ENCODE measurements around the gene ZNF554. TPM values are rescaled to one million over a fixed set of nuclear protein-coding genes. Genes with fewer than 3 reads are reported as not detected.

Gene ZNF554
- total and polyA plus RNA-seq, 2 experiments from 2014 or later, result 2.0 to 7.5 TPM

- peaks cover 11% of the 10 kb centered on the region for H3K27me3 Mint-ChIP-seq (ENCODE audit: insufficient read depth, low read depth, poor library complexity)
- Histone ChIP-seq H3K36me3 (ENCODE audit: insufficient read depth) (no peaks in the 10 kb centered on the region; the same call in 1 of the 2 replicates), H2AFZ (no peak overlapping the region), H3K4me3 (no peak overlapping the region), H3F3A (replicated peaks; ENCODE audit: low read depth) (no peaks in the 10 kb centered on the region), H3K27me3 (ENCODE audit: insufficient read depth) (no peaks in the 10 kb centered on the region), H3K9me2 (ENCODE audit: insufficient read depth) (no peaks in the 10 kb centered on the region), H4K20me1 (replicated peaks; ENCODE audit: insufficient read depth) (no peaks in the 10 kb centered on the region), H3K4me1 (ENCODE audit: insufficient read depth) (no peaks in the 10 kb centered on the region), H3K27ac (ENCODE audit: low read depth) (no peak overlapping the region), H3K4me2 (no peak overlapping the region), H3K79me2 (replicated peaks; ENCODE audit: insufficient read depth) (no peaks in the 10 kb centered on the region)
- no peak for DNase-seq (ENCODE audit: low spot score)
- peaks cover 30% of the 10 kb centered on the region for H3K36me3 Mint-ChIP-seq (ENCODE audit: low read depth)
- no peak for ATAC-seq
- H3K4me1 Mint-ChIP-seq, result no peaks in the 10 kb centered on the region
- TF ChIP-seq ZNF331 (CRISPR knock-in tag; IDR thresholded peaks at IDR 0.05; ENCODE audit: low read depth), result no peak
- no peak for TF ChIP-seq EZH2phosphoT487 (IDR thresholded peaks at IDR 0.05; ENCODE audit: unreplicated experiment)
- TF ChIP-seq CREB1 (CRISPR knock-in tag; IDR thresholded peaks at IDR 0.05; ENCODE audit: low read depth), result no peak
- no peak for TF ChIP-seq POLR2AphosphoS5 (IDR thresholded peaks at IDR 0.05; ENCODE audit: low read depth)
- no peak for TF ChIP-seq CTCF (conservative IDR thresholded peaks at IDR 0.05; ENCODE audit: low read depth in 2 of 2)
- TF ChIP-seq NANOG (IDR thresholded peaks at IDR 0.05; ENCODE audit: borderline replicate concordance), result no peak
- TF ChIP-seq STAT1 (IDR thresholded peaks at IDR 0.05; ENCODE audit: unreplicated experiment), result no peak
- TF ChIP-seq JUNB (IDR thresholded peaks at IDR 0.05; ENCODE audit: unreplicated experiment), result no peak
- no peak for TF ChIP-seq ZNF114 (CRISPR knock-in tag; IDR thresholded peaks at IDR 0.05)
- TF ChIP-seq, protein P1, sequence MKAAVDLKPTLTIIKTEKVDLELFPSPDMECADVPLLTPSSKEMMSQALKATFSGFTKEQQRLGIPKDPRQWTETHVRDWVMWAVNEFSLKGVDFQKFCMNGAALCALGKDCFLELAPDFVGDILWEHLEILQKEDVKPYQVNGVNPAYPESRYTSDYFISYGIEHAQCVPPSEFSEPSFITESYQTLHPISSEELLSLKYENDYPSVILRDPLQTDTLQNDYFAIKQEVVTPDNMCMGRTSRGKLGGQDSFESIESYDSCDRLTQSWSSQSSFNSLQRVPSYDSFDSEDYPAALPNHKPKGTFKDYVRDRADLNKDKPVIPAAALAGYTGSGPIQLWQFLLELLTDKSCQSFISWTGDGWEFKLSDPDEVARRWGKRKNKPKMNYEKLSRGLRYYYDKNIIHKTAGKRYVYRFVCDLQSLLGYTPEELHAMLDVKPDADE (IDR thresholded peaks at IDR 0.05), result no peak
- TF ChIP-seq, protein P2, sequence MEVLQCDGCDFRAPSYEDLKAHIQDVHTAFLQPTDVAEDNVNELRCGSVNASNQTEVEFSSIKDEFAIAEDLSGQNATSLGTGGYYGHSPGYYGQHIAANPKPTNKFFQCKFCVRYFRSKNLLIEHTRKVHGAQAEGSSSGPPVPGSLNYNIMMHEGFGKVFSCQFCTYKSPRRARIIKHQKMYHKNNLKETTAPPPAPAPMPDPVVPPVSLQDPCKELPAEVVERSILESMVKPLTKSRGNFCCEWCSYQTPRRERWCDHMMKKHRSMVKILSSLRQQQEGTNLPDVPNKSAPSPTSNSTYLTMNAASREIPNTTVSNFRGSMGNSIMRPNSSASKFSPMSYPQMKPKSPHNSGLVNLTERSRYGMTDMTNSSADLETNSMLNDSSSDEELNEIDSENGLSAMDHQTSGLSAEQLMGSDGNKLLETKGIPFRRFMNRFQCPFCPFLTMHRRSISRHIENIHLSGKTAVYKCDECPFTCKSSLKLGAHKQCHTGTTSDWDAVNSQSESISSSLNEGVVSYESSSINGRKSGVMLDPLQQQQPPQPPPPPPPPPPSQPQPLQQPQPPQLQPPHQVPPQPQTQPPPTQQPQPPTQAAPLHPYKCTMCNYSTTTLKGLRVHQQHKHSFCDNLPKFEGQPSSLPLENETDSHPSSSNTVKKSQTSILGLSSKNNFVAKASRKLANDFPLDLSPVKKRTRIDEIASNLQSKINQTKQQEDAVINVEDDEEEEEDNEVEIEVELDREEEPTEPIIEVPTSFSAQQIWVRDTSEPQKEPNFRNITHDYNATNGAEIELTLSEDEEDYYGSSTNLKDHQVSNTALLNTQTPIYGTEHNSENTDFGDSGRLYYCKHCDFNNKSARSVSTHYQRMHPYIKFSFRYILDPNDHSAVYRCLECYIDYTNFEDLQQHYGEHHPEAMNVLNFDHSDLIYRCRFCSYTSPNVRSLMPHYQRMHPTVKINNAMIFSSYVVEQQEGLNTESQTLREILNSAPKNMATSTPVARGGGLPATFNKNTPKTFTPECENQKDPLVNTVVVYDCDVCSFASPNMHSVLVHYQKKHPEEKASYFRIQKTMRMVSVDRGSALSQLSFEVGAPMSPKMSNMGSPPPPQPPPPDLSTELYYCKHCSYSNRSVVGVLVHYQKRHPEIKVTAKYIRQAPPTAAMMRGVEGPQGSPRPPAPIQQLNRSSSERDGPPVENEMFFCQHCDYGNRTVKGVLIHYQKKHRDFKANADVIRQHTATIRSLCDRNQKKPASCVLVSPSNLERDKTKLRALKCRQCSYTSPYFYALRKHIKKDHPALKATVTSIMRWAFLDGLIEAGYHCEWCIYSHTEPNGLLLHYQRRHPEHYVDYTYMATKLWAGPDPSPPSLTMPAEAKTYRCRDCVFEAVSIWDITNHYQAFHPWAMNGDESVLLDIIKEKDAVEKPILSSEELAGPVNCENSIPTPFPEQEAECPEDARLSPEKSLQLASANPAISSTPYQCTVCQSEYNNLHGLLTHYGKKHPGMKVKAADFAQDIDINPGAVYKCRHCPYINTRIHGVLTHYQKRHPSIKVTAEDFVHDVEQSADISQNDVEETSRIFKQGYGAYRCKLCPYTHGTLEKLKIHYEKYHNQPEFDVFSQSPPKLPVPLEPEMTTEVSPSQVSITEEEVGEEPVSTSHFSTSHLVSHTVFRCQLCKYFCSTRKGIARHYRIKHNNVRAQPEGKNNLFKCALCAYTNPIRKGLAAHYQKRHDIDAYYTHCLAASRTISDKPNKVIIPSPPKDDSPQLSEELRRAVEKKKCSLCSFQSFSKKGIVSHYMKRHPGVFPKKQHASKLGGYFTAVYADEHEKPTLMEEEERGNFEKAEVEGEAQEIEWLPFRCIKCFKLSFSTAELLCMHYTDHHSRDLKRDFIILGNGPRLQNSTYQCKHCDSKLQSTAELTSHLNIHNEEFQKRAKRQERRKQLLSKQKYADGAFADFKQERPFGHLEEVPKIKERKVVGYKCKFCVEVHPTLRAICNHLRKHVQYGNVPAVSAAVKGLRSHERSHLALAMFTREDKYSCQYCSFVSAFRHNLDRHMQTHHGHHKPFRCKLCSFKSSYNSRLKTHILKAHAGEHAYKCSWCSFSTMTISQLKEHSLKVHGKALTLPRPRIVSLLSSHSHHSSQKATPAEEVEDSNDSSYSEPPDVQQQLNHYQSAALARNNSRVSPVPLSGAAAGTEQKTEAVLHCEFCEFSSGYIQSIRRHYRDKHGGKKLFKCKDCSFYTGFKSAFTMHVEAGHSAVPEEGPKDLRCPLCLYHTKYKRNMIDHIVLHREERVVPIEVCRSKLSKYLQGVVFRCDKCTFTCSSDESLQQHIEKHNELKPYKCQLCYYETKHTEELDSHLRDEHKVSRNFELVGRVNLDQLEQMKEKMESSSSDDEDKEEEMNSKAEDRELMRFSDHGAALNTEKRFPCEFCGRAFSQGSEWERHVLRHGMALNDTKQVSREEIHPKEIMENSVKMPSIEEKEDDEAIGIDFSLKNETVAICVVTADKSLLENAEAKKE (CRISPR knock-in tag; IDR thresholded peaks at IDR 0.05), result no peak
- TF ChIP-seq EZH2 (IDR thresholded peaks at IDR 0.05; ENCODE audit: low read depth, unreplicated experiment), result no peak
- TF ChIP-seq, protein P3, sequence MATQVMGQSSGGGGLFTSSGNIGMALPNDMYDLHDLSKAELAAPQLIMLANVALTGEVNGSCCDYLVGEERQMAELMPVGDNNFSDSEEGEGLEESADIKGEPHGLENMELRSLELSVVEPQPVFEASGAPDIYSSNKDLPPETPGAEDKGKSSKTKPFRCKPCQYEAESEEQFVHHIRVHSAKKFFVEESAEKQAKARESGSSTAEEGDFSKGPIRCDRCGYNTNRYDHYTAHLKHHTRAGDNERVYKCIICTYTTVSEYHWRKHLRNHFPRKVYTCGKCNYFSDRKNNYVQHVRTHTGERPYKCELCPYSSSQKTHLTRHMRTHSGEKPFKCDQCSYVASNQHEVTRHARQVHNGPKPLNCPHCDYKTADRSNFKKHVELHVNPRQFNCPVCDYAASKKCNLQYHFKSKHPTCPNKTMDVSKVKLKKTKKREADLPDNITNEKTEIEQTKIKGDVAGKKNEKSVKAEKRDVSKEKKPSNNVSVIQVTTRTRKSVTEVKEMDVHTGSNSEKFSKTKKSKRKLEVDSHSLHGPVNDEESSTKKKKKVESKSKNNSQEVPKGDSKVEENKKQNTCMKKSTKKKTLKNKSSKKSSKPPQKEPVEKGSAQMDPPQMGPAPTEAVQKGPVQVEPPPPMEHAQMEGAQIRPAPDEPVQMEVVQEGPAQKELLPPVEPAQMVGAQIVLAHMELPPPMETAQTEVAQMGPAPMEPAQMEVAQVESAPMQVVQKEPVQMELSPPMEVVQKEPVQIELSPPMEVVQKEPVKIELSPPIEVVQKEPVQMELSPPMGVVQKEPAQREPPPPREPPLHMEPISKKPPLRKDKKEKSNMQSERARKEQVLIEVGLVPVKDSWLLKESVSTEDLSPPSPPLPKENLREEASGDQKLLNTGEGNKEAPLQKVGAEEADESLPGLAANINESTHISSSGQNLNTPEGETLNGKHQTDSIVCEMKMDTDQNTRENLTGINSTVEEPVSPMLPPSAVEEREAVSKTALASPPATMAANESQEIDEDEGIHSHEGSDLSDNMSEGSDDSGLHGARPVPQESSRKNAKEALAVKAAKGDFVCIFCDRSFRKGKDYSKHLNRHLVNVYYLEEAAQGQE (IDR thresholded peaks at IDR 0.05; ENCODE audit: unreplicated experiment), result no peak
- no peaks in the 10 kb centered on the region; the same call in 2 of the 3 replicates for H3K9me3 Mint-ChIP-seq
- H3K4me3 Mint-ChIP-seq, result no peak overlapping the region
- no peak overlapping the region for H3K27ac Mint-ChIP-seq
These were observed 11.3 kb upstream of the ZNF554 start for GRCh38 chr19:2808129-2808941.

All from GM23338 (cell line).